Testis (tissue), 3 donors: Measurements from ENCODE around the gene ARIH2. TPM values are rescaled to one million over a fixed set of nuclear protein-coding genes. Genes with fewer than 3 reads are reported as not detected.

ENCODE experiments used
- DNase-seq: peaks from one replicate; pipeline ENCODE4 v3.0.0-alpha.2; 2019
- H3K27ac ChIP-seq, 2 donors: fragments of 200-600 bp; sonication (generic); one replicate each; pipeline ENCODE4 v1.5.1; 2019
- H3K27me3 ChIP-seq: fragments of 200-600 bp; sonication (generic); one replicate; pipeline ENCODE4 v1.5.1; 2019
- H3K36me3 ChIP-seq: fragments of 200-600 bp; sonication (generic); one replicate; pipeline ENCODE4 v1.5.1; 2017; ENCODE audit warnings: low read depth; ENCODE audit errors: missing control alignments
- H3K4me1 ChIP-seq: fragments of 200-600 bp; sonication (generic); one replicate; pipeline ENCODE4 v1.5.1; 2019
- H3K4me3 ChIP-seq, 2 donors: fragments of 200-600 bp; sonication (generic); one replicate each; pipeline ENCODE4 v1.5.1; 2017 to 2019
- H3K9me3 ChIP-seq: fragments of 200-600 bp; sonication (generic); one replicate; pipeline ENCODE4 v1.5.1; 2017
- POLR2A ChIP-seq: fragments of 450-650 bp; IDR thresholded peaks from one replicate; pipeline ENCODE4 v1.6.1; 2017; ENCODE audit warnings: antibody characterized with exemption, mild to moderate bottlenecking, moderate library complexity
- WGBS, 2 donors: methylation state at CpG; one replicate each; pipeline ENCODE4 v1.1.5; 2018; 5-methylcytosine and 5-hydroxymethylcytosine counted together
- intact Hi-C: fragments of 100-400 bp; cut with DNase I; formaldehyde crosslinking; loops from one replicate; pipeline ENCODE4 v1.15.1; 2023; ENCODE audit warnings: low total_unique reads
- polyA plus RNA-seq: library from polyadenylated mRNA; stranded (reverse); fragments of 350-450 nt; fragmentation: Illumina TruSeq; extraction: RNeasy Lipid Tissue Mini Kit (QIAGEN cat#74804); gene quantifications from one replicate; pipeline ENCODE4 v1.2.3, GENCODE V29; 2014; ENCODE audit warnings: low read depth, low replicate concordance; ENCODE audit not compliant: insufficient read depth
- total RNA-seq, 2 donors: library from RNA; depleted of rRNA; stranded (reverse); fragments of >200 nt; gene quantifications; one replicate each; pipeline ENCODE4 v1.2.3, GENCODE V29; 2016
- TF ChIP-seq, protein P1 (sequence below), 3 experiments: fragments of 450-650 bp in 2 of 3; fragments of 200-600 bp in 1 of 3; sonication (generic) in 1 of 3; IDR thresholded peaks; one replicate each; pipeline ENCODE4 v1.5.1; 2016 to 2019; ENCODE audit warnings: antibody characterized with exemption in 3 of 3, mild to moderate bottlenecking in 2 of 3, moderate library complexity in 1 of 3

Gene ARIH2
- total and polyA plus RNA-seq, 3 donors from 2014 or later: 106 to 157 (median 127) TPM

- Histone ChIP-seq H3K4me3 (no peak overlapping the region), H3K9me3 (no peaks in the 10 kb centered on the region), H3K27me3 (no peaks in the 10 kb centered on the region), H3K27ac (no peak overlapping the region), H3K36me3 (no peaks in the 10 kb centered on the region), H3K4me1 (peaks cover 5% of the 10 kb centered on the region)
- intact Hi-C loops: no loop called here
- no peak for DNase-seq
- whole genome bisulfite sequencing, 2 donors: 71 to 92% methylated on average over 1 of the region's 1 CpG
- TF ChIP-seq, protein P1, sequence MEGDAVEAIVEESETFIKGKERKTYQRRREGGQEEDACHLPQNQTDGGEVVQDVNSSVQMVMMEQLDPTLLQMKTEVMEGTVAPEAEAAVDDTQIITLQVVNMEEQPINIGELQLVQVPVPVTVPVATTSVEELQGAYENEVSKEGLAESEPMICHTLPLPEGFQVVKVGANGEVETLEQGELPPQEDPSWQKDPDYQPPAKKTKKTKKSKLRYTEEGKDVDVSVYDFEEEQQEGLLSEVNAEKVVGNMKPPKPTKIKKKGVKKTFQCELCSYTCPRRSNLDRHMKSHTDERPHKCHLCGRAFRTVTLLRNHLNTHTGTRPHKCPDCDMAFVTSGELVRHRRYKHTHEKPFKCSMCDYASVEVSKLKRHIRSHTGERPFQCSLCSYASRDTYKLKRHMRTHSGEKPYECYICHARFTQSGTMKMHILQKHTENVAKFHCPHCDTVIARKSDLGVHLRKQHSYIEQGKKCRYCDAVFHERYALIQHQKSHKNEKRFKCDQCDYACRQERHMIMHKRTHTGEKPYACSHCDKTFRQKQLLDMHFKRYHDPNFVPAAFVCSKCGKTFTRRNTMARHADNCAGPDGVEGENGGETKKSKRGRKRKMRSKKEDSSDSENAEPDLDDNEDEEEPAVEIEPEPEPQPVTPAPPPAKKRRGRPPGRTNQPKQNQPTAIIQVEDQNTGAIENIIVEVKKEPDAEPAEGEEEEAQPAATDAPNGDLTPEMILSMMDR (IDR thresholded peaks at IDR 0.05): no peak
- TF ChIP-seq POLR2A: no peak
These were observed 3.3 kb upstream of the ARIH2 start for GRCh38 chr3:48915296-48915695.

DNA sequence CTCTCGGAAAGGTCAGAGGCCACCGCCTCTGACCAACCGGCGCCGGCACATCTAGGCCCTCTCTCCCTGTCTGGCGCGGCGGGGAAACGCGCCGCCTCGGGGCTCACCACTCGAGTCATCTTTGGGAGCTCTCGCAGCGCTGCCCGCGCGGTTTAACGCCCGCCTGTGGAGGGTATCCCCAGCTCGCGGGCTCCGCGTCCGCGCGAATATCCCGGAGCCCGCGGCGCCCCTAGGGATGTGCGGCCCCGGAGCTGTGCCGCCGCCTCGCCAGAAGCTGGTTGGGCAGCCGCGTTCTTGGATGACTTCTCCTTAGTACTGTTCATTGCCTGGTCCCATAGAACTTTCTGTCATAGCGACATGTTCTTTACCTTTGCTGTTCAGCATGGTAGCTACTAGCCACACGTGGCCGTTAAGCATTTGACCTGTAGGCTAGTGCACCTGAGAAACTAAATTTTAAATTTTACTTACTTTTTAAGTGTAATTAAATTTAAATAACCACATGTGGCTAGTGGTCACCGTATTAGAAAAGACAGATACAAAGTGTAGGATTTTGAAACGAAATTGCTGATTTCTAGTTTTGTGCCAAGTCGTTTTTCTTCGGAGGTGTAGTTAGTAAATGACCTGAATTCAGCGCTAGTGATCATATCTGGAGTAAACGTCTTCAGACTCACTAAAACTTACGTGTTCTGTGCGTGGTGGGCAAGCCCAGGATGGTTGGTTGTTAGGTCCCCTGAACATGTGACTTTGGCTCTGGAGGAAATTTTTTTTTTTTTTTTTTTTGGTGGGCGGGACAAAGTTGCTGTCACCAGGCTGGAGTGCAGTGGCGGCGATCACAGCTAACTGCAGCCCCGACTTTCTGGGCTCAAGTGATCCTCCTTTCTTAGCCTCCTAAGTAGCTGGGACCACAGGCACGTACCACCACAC lies 835 bp downstream of the ARIH2 start:
- intact Hi-C loops: no loop called here
- DNase-seq: peak; percentile 44
- WGBS, 2 donors: 0 to 2% methylated on average over 41 to 54 of the region's 54 CpGs

GRCh38 chr3:48926425-48927392 lies 8.1 kb downstream of the ARIH2 start:
- no peak overlapping the region for H3K27ac ChIP-seq

More for the DNA sequence above, 835 bp downstream of the ARIH2 start:
- H3K36me3 ChIP-seq: no peaks in the 10 kb centered on the region
- TF ChIP-seq POLR2A: no peak
- TF ChIP-seq, protein P1 (IDR thresholded peaks at IDR 0.05): no peak
- H3K4me3 ChIP-seq: peak overlapping the region; percentile 83 to 91
- no peaks in the 10 kb centered on the region for H3K27me3 ChIP-seq
- peaks cover 5% of the 10 kb centered on the region for H3K4me1 ChIP-seq
- peak overlapping the region; percentile 84 to 97 for H3K27ac ChIP-seq
- H3K9me3 ChIP-seq: no peaks in the 10 kb centered on the region

DNA sequence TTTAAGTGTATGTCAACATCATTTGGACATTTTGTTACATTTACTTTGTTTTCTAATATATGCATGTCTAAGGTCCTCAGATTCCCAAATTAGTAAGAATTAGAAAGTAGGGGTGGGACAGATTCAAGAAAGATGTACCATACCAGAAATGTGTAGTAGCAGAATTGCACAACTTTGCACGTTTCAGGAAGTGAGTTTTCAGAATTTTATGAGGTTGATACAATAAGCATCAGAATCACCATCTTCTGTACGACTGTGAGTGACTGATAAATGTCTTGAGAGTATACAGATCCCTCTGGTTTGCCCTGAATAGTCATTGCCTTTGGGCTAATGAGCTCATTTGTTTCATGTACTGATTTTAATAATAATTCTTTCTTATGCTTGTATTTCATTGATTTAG lies 9.3 kb downstream of the ARIH2 start:
- intact Hi-C loops: no loop called here
- H3K36me3 ChIP-seq: no peaks in the 10 kb centered on the region

More at GRCh38 chr3:48926425-48927392, 8.1 kb downstream of the ARIH2 start:
- Histone ChIP-seq H3K27me3 (no peaks in the 10 kb centered on the region), H3K9me3 (no peaks in the 10 kb centered on the region), H3K4me1 (peaks cover 15% of the 10 kb centered on the region), H3K36me3 (no peaks in the 10 kb centered on the region), H3K4me3 (no peak overlapping the region)
- TF ChIP-seq, protein P1 (IDR thresholded peaks at IDR 0.05): no peak
- TF ChIP-seq POLR2A: no peak
- WGBS, 2 donors: 86 to 91% methylated on average over 11 of the region's 11 CpGs
- intact Hi-C loops: no loop called here
- DNase-seq: no peak

More for the DNA sequence above, 9.3 kb downstream of the ARIH2 start:
- Histone ChIP-seq H3K4me3 (no peak overlapping the region), H3K27ac (no peak overlapping the region), H3K27me3 (no peaks in the 10 kb centered on the region), H3K9me3 (no peaks in the 10 kb centered on the region), H3K4me1 (peaks cover 21% of the 10 kb centered on the region)
- TF ChIP-seq, protein P1 (IDR thresholded peaks at IDR 0.05): no peak
- no peak for TF ChIP-seq POLR2A
- 54 to 60% methylated on average over 2 of the region's 2 CpGs for WGBS, 2 donors
- DNase-seq: no peak
